Spleen (tissue), 7 donors: ENCODE results near the gene CCND2.

ENCODE experiments used
- POLR2AphosphoS5 ChIP-seq, 3 donors: sonication (generic); formaldehyde crosslinking; IDR thresholded peaks; one replicate each; pipeline ENCODE4 v1.5.1; 2017; ENCODE audit warnings: antibody characterized with exemption in 3 of 3
- TF ChIP-seq, protein P1 (sequence below), 11 experiments: fragments of 200-600 bp in 7 of 11; fragments of 450-650 bp in 4 of 11; sonication (generic) in 4 of 11; IDR thresholded peaks in 8 of 11; conservative IDR thresholded peaks in 3 of 11; 1 replicate in 7 of 11; 2 replicates in 4 of 11; pipeline versions ENCODE4 v1.4.0 to v1.8.0; 2016 to 2021; ENCODE audit warnings: antibody characterized with exemption in 11 of 11, inconsistent platforms in 4 of 11, mild to moderate bottlenecking in 1 of 11
- donor health status: DM: no; HTN: no; CAD: no; lungs with moderate emphysema.
- donor health status: DM: no; HTN: no; CAD: no.
- donor health status: DM: no; HTN: no; CAD: no.

DNA sequence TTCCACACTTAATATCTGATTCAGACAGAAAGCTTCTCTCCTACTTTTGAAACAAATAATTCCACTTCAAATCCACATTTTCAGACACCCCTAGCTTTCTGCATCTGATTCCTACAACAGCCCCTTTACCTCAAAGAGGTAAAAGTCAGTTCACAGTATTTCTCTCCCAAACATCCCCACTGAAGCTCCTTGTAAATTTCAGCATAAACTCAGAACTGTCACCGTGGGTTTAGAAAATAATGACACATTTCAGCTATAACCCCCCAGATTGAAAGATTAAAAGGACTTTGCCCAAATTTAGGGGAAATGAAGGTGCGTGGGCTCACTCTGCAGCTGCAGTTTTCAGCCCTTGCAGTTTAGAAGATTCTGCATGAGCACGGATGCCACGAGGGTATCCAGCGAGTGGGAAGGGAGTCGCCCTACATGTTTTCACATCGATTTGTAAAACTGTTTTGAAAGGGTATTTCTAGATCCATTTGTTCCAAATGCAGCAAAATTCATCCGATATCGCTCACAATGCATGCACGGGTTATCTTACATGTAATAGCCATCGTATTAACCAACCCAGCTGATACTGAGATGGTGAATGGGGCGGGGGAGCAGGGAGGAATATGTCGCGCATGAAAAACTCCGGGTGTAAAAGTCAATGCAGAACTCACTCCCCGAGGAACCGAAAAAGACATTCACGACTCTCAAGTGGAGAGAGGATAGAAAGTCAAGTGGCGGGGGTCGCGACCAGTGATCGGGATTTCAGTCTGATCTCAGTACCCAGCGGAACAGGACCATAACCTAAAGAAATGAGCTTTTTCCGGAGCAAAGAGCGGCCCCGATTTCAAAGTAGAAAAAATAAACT, 5.0 kb upstream of the CCND2 start:
- TF ChIP-seq, protein P1, sequence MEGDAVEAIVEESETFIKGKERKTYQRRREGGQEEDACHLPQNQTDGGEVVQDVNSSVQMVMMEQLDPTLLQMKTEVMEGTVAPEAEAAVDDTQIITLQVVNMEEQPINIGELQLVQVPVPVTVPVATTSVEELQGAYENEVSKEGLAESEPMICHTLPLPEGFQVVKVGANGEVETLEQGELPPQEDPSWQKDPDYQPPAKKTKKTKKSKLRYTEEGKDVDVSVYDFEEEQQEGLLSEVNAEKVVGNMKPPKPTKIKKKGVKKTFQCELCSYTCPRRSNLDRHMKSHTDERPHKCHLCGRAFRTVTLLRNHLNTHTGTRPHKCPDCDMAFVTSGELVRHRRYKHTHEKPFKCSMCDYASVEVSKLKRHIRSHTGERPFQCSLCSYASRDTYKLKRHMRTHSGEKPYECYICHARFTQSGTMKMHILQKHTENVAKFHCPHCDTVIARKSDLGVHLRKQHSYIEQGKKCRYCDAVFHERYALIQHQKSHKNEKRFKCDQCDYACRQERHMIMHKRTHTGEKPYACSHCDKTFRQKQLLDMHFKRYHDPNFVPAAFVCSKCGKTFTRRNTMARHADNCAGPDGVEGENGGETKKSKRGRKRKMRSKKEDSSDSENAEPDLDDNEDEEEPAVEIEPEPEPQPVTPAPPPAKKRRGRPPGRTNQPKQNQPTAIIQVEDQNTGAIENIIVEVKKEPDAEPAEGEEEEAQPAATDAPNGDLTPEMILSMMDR (IDR thresholded peaks at IDR 0.05 in 8 of 11, conservative IDR thresholded peaks at IDR 0.05 in 3 of 11), result no peak
- no peak for TF ChIP-seq POLR2AphosphoS5 (IDR thresholded peaks at IDR 0.05)
